Upper lobe of right lung (tissue), 1 donor: ENCODE data around the gene PAPOLG. TPM values are rescaled to one million over a fixed set of nuclear protein-coding genes. Genes with fewer than 3 reads are reported as not detected.

Experiments used
- ATAC-seq: fragments of 200-7000 bp; cut with Tn5 transposase; one replicate; pipeline ENCODE4 v1.9.1; 2020; ENCODE audit warnings: mild to moderate bottlenecking, moderate library complexity
- DNase-seq: peaks from one replicate; pipeline ENCODE4 v3.0.0-alpha.2; 2020
- H3K27ac ChIP-seq: fragments of 200-600 bp; one replicate; pipeline ENCODE4 v1.8.0; 2022
- H3K27me3 ChIP-seq: fragments of 200-600 bp; one replicate; pipeline ENCODE4 v1.8.0; 2022; ENCODE audit warnings: mild to moderate bottlenecking
- H3K36me3 ChIP-seq: fragments of 200-600 bp; one replicate; pipeline ENCODE4 v1.8.0; 2022
- H3K4me1 ChIP-seq: fragments of 200-600 bp; one replicate; pipeline ENCODE4 v1.8.0; 2022
- H3K4me3 ChIP-seq: fragments of 200-600 bp; one replicate; pipeline ENCODE4 v1.8.0; 2022; ENCODE audit warnings: mild to moderate bottlenecking
- H3K9me3 ChIP-seq: fragments of 200-600 bp; one replicate; pipeline ENCODE4 v1.8.0; 2022
- intact Hi-C: fragments of 100-400 bp; cut with DNase I; formaldehyde crosslinking; loops from one replicate; pipeline ENCODE4 v1.11.0; 2022
- total RNA-seq: library from RNA; stranded (reverse); fragmentation: NEBNext Ultra II Directional; extraction: Animal tissue kit (Norgen Biotek cat#: 25700); gene quantifications from one replicate; pipeline ENCODE4 v1.2.1, GENCODE V29; 2021
- TF ChIP-seq, protein P1 (sequence below): fragments of 200-600 bp; IDR thresholded peaks from one replicate; pipeline ENCODE4 v1.8.0; 2022; ENCODE audit warnings: antibody characterized with exemption
- donor health status: DM: no; HTN: yes; CAD: no; lungs with severe emphysema.

PAPOLG gene
- total RNA-seq, 1 donor from 2014 or later: 13.3 TPM

DNA sequence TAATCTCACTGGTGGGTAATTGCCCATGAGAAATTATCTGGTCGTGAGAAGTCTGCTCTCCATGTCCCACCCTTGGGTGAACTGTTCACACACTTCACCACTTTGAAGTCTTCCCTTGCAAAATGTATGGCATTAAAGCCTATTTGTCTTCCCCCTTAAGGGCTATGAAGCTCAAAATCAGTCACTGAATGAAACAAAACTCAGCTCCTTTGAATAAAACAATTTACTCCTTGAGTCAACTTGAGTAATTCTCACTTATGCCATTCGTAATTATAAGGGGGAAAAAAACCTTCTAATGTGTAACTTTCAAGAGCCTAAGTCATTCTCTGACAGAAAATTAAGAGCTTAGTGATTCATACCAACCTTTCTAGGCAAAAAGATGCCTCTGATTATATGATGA, 76.6 kb downstream of the PAPOLG start:
- H3K4me1 ChIP-seq: no peaks in the 10 kb centered on the region
- H3K27ac ChIP-seq: no peak overlapping the region
- ATAC-seq (no peak), DNase-seq (no peak)
- no peak overlapping the region for H3K4me3 ChIP-seq
- no peaks in the 10 kb centered on the region for H3K36me3 ChIP-seq
- H3K9me3 ChIP-seq: no peaks in the 10 kb centered on the region
- intact Hi-C loops: no loop called here
- H3K27me3 ChIP-seq: no peaks in the 10 kb centered on the region
- TF ChIP-seq, protein P1, sequence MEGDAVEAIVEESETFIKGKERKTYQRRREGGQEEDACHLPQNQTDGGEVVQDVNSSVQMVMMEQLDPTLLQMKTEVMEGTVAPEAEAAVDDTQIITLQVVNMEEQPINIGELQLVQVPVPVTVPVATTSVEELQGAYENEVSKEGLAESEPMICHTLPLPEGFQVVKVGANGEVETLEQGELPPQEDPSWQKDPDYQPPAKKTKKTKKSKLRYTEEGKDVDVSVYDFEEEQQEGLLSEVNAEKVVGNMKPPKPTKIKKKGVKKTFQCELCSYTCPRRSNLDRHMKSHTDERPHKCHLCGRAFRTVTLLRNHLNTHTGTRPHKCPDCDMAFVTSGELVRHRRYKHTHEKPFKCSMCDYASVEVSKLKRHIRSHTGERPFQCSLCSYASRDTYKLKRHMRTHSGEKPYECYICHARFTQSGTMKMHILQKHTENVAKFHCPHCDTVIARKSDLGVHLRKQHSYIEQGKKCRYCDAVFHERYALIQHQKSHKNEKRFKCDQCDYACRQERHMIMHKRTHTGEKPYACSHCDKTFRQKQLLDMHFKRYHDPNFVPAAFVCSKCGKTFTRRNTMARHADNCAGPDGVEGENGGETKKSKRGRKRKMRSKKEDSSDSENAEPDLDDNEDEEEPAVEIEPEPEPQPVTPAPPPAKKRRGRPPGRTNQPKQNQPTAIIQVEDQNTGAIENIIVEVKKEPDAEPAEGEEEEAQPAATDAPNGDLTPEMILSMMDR: no peak

DNA sequence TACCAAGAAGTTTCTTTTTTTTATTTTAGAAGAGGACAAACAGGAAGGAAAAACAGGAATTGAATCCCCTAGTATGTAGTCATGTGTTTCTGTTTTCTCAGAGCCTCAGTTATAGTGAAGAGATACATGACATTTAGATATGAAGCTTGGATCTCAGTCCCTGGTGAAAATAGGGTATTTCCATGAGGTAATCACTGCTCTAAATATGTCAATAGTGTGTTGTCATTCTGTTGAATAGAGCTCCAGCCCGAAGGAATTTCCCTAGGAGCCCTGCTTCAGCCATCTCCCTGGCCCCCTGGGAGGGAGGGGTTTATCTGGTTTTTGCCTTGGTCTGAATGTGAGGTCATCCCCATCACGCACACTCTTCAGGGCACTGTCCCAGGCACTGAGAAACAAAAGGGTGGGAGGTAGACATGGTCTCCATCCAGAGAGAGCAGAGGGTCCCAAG, 78.2 kb downstream of the PAPOLG start:
- Histone ChIP-seq H3K27me3 (no peaks in the 10 kb centered on the region), H3K4me1 (no peaks in the 10 kb centered on the region), H3K4me3 (no peak overlapping the region), H3K9me3 (no peaks in the 10 kb centered on the region), H3K36me3 (no peaks in the 10 kb centered on the region), H3K27ac (no peak overlapping the region)
- intact Hi-C loops: no loop called here
- TF ChIP-seq, protein P1: no peak
- ATAC-seq (peak; percentile 53), DNase-seq (no peak)

DNA sequence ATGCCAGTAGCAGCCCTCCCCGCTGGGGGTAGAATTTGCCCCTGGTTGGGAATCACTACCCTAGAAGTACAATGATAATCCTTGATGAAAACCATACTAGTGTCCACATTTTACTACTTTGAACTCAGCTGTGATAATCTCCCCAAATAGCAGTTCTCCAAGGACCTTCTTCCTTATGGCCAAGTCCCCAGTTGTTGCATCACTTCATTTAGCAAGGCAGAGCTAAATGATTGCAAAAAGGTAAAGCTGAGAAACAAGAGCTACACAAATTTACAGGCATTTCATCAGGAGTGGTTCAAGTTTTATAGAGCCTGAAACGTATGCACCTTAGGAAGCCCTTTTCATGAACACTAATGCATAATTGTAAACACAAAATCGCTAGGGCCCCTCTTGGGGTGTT, 80.4 kb downstream of the PAPOLG start:
- no peaks in the 10 kb centered on the region for H3K4me1 ChIP-seq
- H3K9me3 ChIP-seq: no peaks in the 10 kb centered on the region
- no peaks in the 10 kb centered on the region for H3K36me3 ChIP-seq
- no peaks in the 10 kb centered on the region for H3K27me3 ChIP-seq
- H3K27ac ChIP-seq: no peak overlapping the region
- TF ChIP-seq, protein P1: no peak
- no peak for DNase-seq
- no peak for ATAC-seq
- intact Hi-C loops: no loop called here
- no peak overlapping the region for H3K4me3 ChIP-seq

DNA sequence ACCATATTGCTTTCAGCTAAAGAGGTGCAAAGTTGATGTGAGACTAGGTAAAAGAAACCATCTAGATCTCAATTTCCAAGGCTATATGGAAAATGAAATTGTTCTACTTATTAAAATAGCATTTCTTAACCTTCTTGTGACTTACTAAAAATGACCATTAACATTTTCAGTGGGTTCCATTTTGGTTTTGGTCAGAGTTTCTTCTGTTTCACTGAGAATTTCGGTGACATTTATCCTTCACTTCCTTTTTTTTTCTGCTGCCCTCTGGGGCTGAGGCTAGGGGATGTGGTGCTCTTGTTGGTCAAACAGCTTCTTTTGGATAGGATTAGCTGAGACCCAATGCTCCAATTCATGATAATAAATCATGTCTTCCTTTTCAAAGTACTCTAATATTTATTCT, 81.1 kb downstream of the PAPOLG start:
- intact Hi-C loops: no loop called here
- ATAC-seq (no peak), DNase-seq (no peak)
- Histone ChIP-seq H3K27me3 (no peaks in the 10 kb centered on the region), H3K36me3 (no peaks in the 10 kb centered on the region), H3K4me1 (no peaks in the 10 kb centered on the region), H3K9me3 (no peaks in the 10 kb centered on the region), H3K4me3 (no peak overlapping the region), H3K27ac (no peak overlapping the region)
- TF ChIP-seq, protein P1: no peak

DNA sequence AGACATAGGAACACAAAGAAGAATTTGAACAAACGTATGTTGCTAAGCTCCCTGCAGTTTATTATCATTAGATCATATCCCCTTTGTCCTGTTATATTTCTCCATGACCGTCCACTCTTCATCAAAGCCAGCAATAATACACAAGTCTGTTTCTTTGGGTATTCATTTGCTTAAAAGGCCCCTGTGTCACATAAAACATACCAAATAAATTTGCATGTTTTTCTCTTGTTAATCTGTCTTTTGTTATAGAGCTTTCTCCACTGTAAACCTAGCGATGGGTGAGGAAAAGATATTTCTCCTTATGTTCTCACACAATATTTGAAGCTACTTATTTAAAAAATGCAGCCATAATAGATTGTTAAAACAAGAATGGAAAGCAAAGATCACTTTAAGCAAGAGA, 82.4 kb downstream of the PAPOLG start:
- Histone ChIP-seq H3K9me3 (no peaks in the 10 kb centered on the region), H3K27ac (no peak overlapping the region), H3K27me3 (no peaks in the 10 kb centered on the region), H3K4me3 (no peak overlapping the region), H3K4me1 (no peaks in the 10 kb centered on the region), H3K36me3 (no peaks in the 10 kb centered on the region)
- no peak for ATAC-seq
- intact Hi-C loops: no loop called here
- TF ChIP-seq, protein P1: no peak
- no peak for DNase-seq

DNA sequence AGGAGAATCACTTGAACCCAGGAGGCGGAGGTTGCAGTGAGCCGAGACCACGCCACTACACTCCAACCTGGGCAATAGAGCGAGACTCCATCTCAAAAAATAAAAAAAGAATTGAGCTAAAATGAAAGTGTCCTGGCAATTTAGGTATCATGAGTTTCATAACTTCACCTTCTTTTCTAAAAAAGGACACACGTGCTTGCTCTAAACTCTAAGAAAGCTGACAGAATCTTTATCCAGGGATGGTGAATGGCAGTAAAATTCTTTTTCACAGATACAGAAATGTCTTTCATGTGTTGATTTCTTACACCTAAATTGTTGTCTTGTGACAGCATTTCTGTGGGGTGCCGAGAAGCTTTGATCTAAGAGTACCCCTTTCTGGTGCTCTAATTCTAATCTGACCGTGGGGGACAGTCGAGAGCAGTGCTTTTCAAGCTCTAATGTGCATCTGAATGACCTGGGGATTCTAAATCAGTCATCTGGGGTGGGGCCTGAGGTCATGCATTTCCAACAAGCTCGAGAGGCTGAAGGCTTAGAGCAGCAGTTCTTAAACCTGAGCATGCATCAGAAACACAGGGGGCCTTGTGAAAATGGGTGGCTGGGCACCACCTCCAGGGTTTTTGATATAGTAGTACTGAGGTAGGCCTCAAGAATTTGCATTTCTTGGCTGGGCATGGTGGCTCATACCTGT, 83.2 kb downstream of the PAPOLG start:
- no peaks in the 10 kb centered on the region for H3K9me3 ChIP-seq
- TF ChIP-seq, protein P1: no peak
- DNase-seq: no peak
- H3K36me3 ChIP-seq: no peaks in the 10 kb centered on the region
- no peak for ATAC-seq
- no peaks in the 10 kb centered on the region for H3K27me3 ChIP-seq
- no peak overlapping the region for H3K27ac ChIP-seq
- H3K4me3 ChIP-seq: no peak overlapping the region
- H3K4me1 ChIP-seq: no peaks in the 10 kb centered on the region
- intact Hi-C loops: no loop called here
